OCI-LY3 (cell line): ENCODE measurements around the gene TTF2.

Experiments used
- H2AFZ ChIP-seq: fragments of 200-600, 300-600 bp; shearing (Covaris generic); 2 replicates; pipeline ENCODE4 v1.6.0; 2014; ENCODE audit warnings: antibody characterized with exemption, low read depth, low read length
- H3K27ac ChIP-seq: fragments of 200-600, 300-600 bp; sonication (generic); 2 replicates; pipeline ENCODE4 v1.5.1; 2014; ENCODE audit warnings: mild to moderate bottlenecking, low read length, moderate library complexity, mixed read lengths
- H3K27me3 ChIP-seq: fragments of 200-600, 300-600 bp; sonication (generic); 2 replicates; pipeline ENCODE4 v1.6.1; 2014; ENCODE audit warnings: low read depth, low read length, mixed read lengths
- H3K36me3 ChIP-seq: fragments of 200-600, 300-600 bp; sonication (generic); replicated peaks from 2 replicates; pipeline ENCODE3; 2014; ENCODE audit warnings: low read depth, low read length, mixed read lengths
- H3K4me1 ChIP-seq: fragments of 300-600, 200-600 bp; sonication (generic); 2 replicates; pipeline ENCODE4 v1.6.1; 2014; ENCODE audit warnings: low read length, mixed read lengths
- H3K4me2 ChIP-seq: fragments of 200-600, 300-600 bp; sonication (generic); 2 replicates; pipeline ENCODE4 v1.6.1; 2014; ENCODE audit warnings: low read length, mixed read lengths
- H3K4me3 ChIP-seq: fragments of 300-600, 200-600 bp; sonication (generic); 2 replicates; pipeline ENCODE4 v1.5.1; 2014; ENCODE audit warnings: antibody characterized with exemption, mild to moderate bottlenecking, low read length, moderate library complexity
- H3K79me2 ChIP-seq: fragments of 300-600, 200-600 bp; shearing (Covaris generic); 2 replicates; pipeline ENCODE4 v1.6.1; 2014; ENCODE audit warnings: mild to moderate bottlenecking, low read length, mixed read lengths
- H3K9ac ChIP-seq: fragments of 300-600, 200-600 bp; shearing (Covaris generic); 2 replicates; pipeline ENCODE4 v1.6.0; 2014; ENCODE audit warnings: mild to moderate bottlenecking, low read length, moderate library complexity
- H3K9me3 ChIP-seq: fragments of 200-600, 300-600 bp; shearing (Covaris generic); 2 replicates; pipeline ENCODE4 v1.6.1; 2014; ENCODE audit warnings: low read length, mixed read lengths; ENCODE audit not compliant: insufficient read depth
- H4K20me1 ChIP-seq: fragments of 200-600, 300-600 bp; sonication (generic); 2 replicates; pipeline ENCODE4 v1.6.1; 2016; ENCODE audit warnings: low read length, mixed read lengths; ENCODE audit not compliant: insufficient read depth
- CTCF ChIP-seq: fragments of 200-600, 300-600 bp; sonication (generic); IDR thresholded peaks from 2 replicates; pipeline ENCODE4 v1.5.1; 2014; ENCODE audit warnings: antibody characterized with exemption, low read length, low read depth
- EZH2phosphoT487 ChIP-seq: fragments of 200-600 bp; shearing (Covaris generic); IDR thresholded peaks from 2 replicates; pipeline ENCODE4 v1.6.1; 2018; ENCODE audit warnings: antibody characterized with exemption, mixed run types, low read depth

The TTF2 gene

GRCh38 chr1:117059334-117059677, 820 bp upstream of the TTF2 start:
- Histone ChIP-seq H3K36me3 (peaks cover 15% of the 10 kb centered on the region), H4K20me1 (peaks cover 4% of the 10 kb centered on the region; the same call in 1 of the 2 replicates), H3K79me2 (peaks cover 22% of the 10 kb centered on the region), H3K4me3 (peak overlapping the region; percentile 95), H3K27ac (peak overlapping the region; percentile 97), H2AFZ (peak overlapping the region; percentile 87), H3K27me3 (no peaks in the 10 kb centered on the region), H3K4me2 (peak overlapping the region; percentile 87), H3K9me3 (no peaks in the 10 kb centered on the region), H3K9ac (peak overlapping the region; percentile 93), H3K4me1 (peaks cover 26% of the 10 kb centered on the region)
- no peak for TF ChIP-seq EZH2phosphoT487
- no peak for TF ChIP-seq CTCF

- peaks cover 4% of the 10 kb centered on the region; the same call in 1 of the 2 replicates for H4K20me1 ChIP-seq
- H3K4me1 ChIP-seq, result peaks cover 26% of the 10 kb centered on the region
- no peaks in the 10 kb centered on the region for H3K27me3 ChIP-seq
- H3K4me3 ChIP-seq, result peak overlapping the region; percentile 95
- H3K9ac ChIP-seq, result peak overlapping the region; percentile 81
- peak overlapping the region; percentile 49 for H3K27ac ChIP-seq
- H2AFZ ChIP-seq, result no peak overlapping the region
- peak overlapping the region; percentile 73 for H3K4me2 ChIP-seq
- peaks cover 15% of the 10 kb centered on the region for H3K36me3 ChIP-seq
- no peaks in the 10 kb centered on the region for H3K9me3 ChIP-seq
- TF ChIP-seq EZH2phosphoT487 (no peak), CTCF (no peak)
- H3K79me2 ChIP-seq, result peaks cover 22% of the 10 kb centered on the region
These were observed 553 bp downstream of the TTF2 start for GRCh38 chr1:117060441-117061317.

DNA sequence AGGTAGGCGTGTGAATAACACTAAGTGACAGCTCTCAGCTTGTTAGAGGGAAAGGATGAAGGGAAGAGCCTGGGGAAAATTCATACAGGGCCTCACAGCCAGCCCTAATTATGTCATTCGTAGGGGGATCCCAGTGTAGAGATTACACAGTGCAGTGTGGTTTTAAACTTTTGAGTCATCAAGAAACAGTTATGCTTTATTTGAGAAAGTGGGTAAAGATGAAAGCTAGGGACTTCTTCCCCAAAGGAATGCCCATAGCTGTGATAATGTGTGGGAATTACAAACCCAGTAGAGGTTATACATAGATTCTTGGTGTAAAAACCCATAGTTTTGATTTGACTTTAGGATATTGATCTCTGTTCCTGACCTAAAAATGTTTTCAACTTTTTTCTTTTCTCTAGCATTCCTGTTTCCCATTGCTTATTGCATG, 1.9 kb downstream of the TTF2 start:
- no peak overlapping the region for H3K4me3 ChIP-seq
- H3K4me1 ChIP-seq, result peaks cover 26% of the 10 kb centered on the region
- TF ChIP-seq CTCF (no peak), EZH2phosphoT487 (no peak)
- H2AFZ ChIP-seq, result no peak overlapping the region
- H3K27ac ChIP-seq, result no peak overlapping the region
- no peaks in the 10 kb centered on the region for H3K9me3 ChIP-seq
- peak overlapping the region; percentile 73 for H3K4me2 ChIP-seq
- H3K36me3 ChIP-seq, result peaks cover 15% of the 10 kb centered on the region
- H3K79me2 ChIP-seq, result peaks cover 22% of the 10 kb centered on the region
- H4K20me1 ChIP-seq, result peaks cover 4% of the 10 kb centered on the region; the same call in 1 of the 2 replicates
- H3K9ac ChIP-seq, result no peak overlapping the region
- no peaks in the 10 kb centered on the region for H3K27me3 ChIP-seq

GRCh38 chr1:117066367-117066766, 6.2 kb downstream of the TTF2 start:
- no peak overlapping the region for H3K4me3 ChIP-seq

More at GRCh38 chr1:117066367-117066766, 6.2 kb downstream of the TTF2 start:
- Histone ChIP-seq H3K27me3 (no peaks in the 10 kb centered on the region), H3K4me2 (no peak overlapping the region), H3K36me3 (peaks cover 19% of the 10 kb centered on the region), H4K20me1 (peaks cover 4% of the 10 kb centered on the region; the same call in 1 of the 2 replicates), H3K9me3 (no peaks in the 10 kb centered on the region), H3K79me2 (peaks cover 20% of the 10 kb centered on the region), H3K4me1 (peaks cover 26% of the 10 kb centered on the region), H3K9ac (no peak overlapping the region), H3K27ac (no peak overlapping the region), H2AFZ (no peak overlapping the region)
- TF ChIP-seq CTCF, result no peak
- TF ChIP-seq EZH2phosphoT487, result no peak
